ENCODE data around the gene BICD2.

- TF ChIP-seq CTCF (IDR thresholded peaks at IDR 0.05): no peak
- no peak for TF ChIP-seq EZH2 (IDR thresholded peaks at IDR 0.05; ENCODE audit: borderline replicate concordance, insufficient read depth, low read depth, low read length, poor library complexity, severe bottlenecking)
These were observed 10.4 kb downstream of the BICD2 start for GRCh38 chr9:92754091-92754745.
